SU-DHL-6 (cell line): ENCODE measurements around the gene INTS6.

ENCODE experiments used
- H2AFZ ChIP-seq: fragments of 200-600 bp; sonication (generic); 2 replicates; pipeline ENCODE4 v1.6.1; 2014; ENCODE audit warnings: low read depth, mild to moderate bottlenecking, moderate library complexity, mixed read lengths, antibody characterized with exemption, low read length; ENCODE audit not compliant: severe bottlenecking
- H3F3A ChIP-seq: fragments of 200-600 bp; shearing (Covaris generic); 2 replicates; pipeline ENCODE4 v1.6.0; 2016; ENCODE audit warnings: antibody characterized with exemption, mild to moderate bottlenecking; ENCODE audit not compliant: insufficient read depth
- H3K27ac ChIP-seq: fragments of 200-600 bp; sonication (generic); 2 replicates; pipeline ENCODE4 v1.5.1; 2016; ENCODE audit warnings: low read depth, mild to moderate bottlenecking, low read length, moderate library complexity, mixed read lengths
- H3K27me3 ChIP-seq: fragments of 200-600 bp; sonication (generic), shearing (Covaris generic); 2 replicates; pipeline ENCODE4 v1.6.0; 2014; ENCODE audit warnings: mild to moderate bottlenecking, low read length
- H3K36me3 ChIP-seq: fragments of 200-600 bp; sonication (generic); 2 replicates; pipeline ENCODE4 v1.6.1; 2014; ENCODE audit warnings: mild to moderate bottlenecking, low read length, mixed read lengths
- H3K4me2 ChIP-seq: fragments of 300-600, 200-600 bp; shearing (Covaris generic), sonication (generic); 2 replicates; pipeline ENCODE4 v1.6.0; 2014; ENCODE audit warnings: low read length, low read depth, mild to moderate bottlenecking; ENCODE audit not compliant: poor library complexity, severe bottlenecking
- H3K4me3 ChIP-seq: fragments of 200-600 bp; sonication (generic); 2 replicates; pipeline ENCODE4 v1.5.1; 2014; ENCODE audit warnings: antibody characterized with exemption, low read length, mild to moderate bottlenecking, mixed read lengths; ENCODE audit not compliant: insufficient read depth, poor library complexity, severe bottlenecking
- H3K79me2 ChIP-seq: fragments of 200-600 bp; sonication (generic); 2 replicates; pipeline ENCODE4 v1.6.1; 2014; ENCODE audit warnings: mild to moderate bottlenecking, low read length, moderate library complexity; ENCODE audit not compliant: insufficient read depth
- H3K9ac ChIP-seq: fragments of 200-600 bp; sonication (generic); 2 replicates; pipeline ENCODE4 v1.7.0; 2014; ENCODE audit warnings: mild to moderate bottlenecking, low read length
- H3K9me2 ChIP-seq: fragments of 200-600 bp; sonication (generic); replicated peaks from 2 replicates; pipeline ENCODE4 v1.6.1; 2014; ENCODE audit warnings: low read length; ENCODE audit not compliant: insufficient read depth
- H3K9me3 ChIP-seq: fragments of 200-600 bp; sonication (generic); 2 replicates; pipeline ENCODE4 v1.6.1; 2014; ENCODE audit warnings: low read length, mixed read lengths; ENCODE audit not compliant: insufficient read depth
- H4K20me1 ChIP-seq: fragments of 200-600 bp; sonication (generic); 2 replicates; pipeline ENCODE4 v1.6.1; 2014; ENCODE audit warnings: low read depth, mild to moderate bottlenecking, antibody characterized with exemption, low read length, moderate library complexity, mixed read lengths
- EZH2phosphoT487 ChIP-seq: fragments of 200-600 bp; sonication (generic), shearing (Covaris generic); conservative IDR thresholded peaks from 2 replicates; pipeline ENCODE4 v1.6.1; 2018; ENCODE audit warnings: mild to moderate bottlenecking, antibody characterized with exemption, low read length, moderate library complexity, mixed read lengths
- TF ChIP-seq, protein P1 (sequence below): fragments of 200-600 bp; sonication (generic); IDR thresholded peaks from one replicate; pipeline ENCODE4 v1.5.1; 2017; ENCODE audit warnings: antibody characterized with exemption, mild to moderate bottlenecking, low read length, moderate library complexity; ENCODE audit not compliant: insufficient read depth, poor library complexity, severe bottlenecking

Gene INTS6

GRCh38 chr13:51342706-51343105, 110.1 kb downstream of the INTS6 start:
- TF ChIP-seq, protein P1, sequence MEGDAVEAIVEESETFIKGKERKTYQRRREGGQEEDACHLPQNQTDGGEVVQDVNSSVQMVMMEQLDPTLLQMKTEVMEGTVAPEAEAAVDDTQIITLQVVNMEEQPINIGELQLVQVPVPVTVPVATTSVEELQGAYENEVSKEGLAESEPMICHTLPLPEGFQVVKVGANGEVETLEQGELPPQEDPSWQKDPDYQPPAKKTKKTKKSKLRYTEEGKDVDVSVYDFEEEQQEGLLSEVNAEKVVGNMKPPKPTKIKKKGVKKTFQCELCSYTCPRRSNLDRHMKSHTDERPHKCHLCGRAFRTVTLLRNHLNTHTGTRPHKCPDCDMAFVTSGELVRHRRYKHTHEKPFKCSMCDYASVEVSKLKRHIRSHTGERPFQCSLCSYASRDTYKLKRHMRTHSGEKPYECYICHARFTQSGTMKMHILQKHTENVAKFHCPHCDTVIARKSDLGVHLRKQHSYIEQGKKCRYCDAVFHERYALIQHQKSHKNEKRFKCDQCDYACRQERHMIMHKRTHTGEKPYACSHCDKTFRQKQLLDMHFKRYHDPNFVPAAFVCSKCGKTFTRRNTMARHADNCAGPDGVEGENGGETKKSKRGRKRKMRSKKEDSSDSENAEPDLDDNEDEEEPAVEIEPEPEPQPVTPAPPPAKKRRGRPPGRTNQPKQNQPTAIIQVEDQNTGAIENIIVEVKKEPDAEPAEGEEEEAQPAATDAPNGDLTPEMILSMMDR, result no peak
- TF ChIP-seq EZH2phosphoT487, result no peak
- H2AFZ ChIP-seq, result no peak overlapping the region
- H3K9me2 ChIP-seq, result no peaks in the 10 kb centered on the region
- no peak overlapping the region for H3K27ac ChIP-seq
- H3F3A ChIP-seq, result no peaks in the 10 kb centered on the region
- H3K4me2 ChIP-seq, result no peak overlapping the region
- no peak overlapping the region for H3K9ac ChIP-seq
- H3K79me2 ChIP-seq, result no peaks in the 10 kb centered on the region
- no peaks in the 10 kb centered on the region for H3K9me3 ChIP-seq
- H3K36me3 ChIP-seq, result no peaks in the 10 kb centered on the region
- H3K4me3 ChIP-seq, result no peak overlapping the region
- H3K27me3 ChIP-seq, result no peaks in the 10 kb centered on the region
- no peaks in the 10 kb centered on the region for H4K20me1 ChIP-seq

DNA sequence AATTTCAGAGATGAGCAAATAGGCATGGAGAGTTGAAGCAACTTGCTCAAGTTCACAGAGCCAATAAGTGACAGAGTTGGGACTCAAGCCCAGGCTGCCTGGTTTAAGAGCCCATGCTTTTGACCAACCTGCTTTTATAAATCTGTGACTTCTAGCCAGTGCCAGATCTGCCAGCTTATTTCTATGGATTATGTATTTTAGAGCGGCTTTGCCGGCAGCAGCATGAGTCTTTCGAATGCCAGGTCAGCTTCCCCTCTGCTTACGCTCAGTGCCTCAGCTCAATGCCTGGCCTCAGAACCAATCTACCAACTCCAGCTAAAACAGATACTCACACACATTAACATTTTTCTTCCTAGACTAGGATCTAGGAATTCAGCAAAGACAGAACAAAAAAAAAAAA, 111.0 kb downstream of the INTS6 start:
- Histone ChIP-seq H3F3A (no peaks in the 10 kb centered on the region), H3K4me3 (no peak overlapping the region), H2AFZ (no peak overlapping the region), H3K9me3 (no peaks in the 10 kb centered on the region), H3K79me2 (no peaks in the 10 kb centered on the region), H4K20me1 (no peaks in the 10 kb centered on the region), H3K9me2 (no peaks in the 10 kb centered on the region), H3K27me3 (no peaks in the 10 kb centered on the region), H3K9ac (no peak overlapping the region), H3K4me2 (no peak overlapping the region), H3K36me3 (no peaks in the 10 kb centered on the region), H3K27ac (no peak overlapping the region)
- no peak for TF ChIP-seq EZH2phosphoT487
- TF ChIP-seq, protein P1, result no peak

- Histone ChIP-seq H2AFZ (no peak overlapping the region), H3K4me3 (no peak overlapping the region), H3K9me3 (no peaks in the 10 kb centered on the region), H3K27ac (no peak overlapping the region), H3K4me2 (no peak overlapping the region), H4K20me1 (no peaks in the 10 kb centered on the region), H3K36me3 (no peaks in the 10 kb centered on the region), H3K9ac (no peak overlapping the region), H3K9me2 (no peaks in the 10 kb centered on the region), H3K79me2 (no peaks in the 10 kb centered on the region), H3K27me3 (no peaks in the 10 kb centered on the region), H3F3A (no peaks in the 10 kb centered on the region)
- TF ChIP-seq EZH2phosphoT487, result no peak
- TF ChIP-seq, protein P1, result no peak
Measured at GRCh38 chr13:51341232-51341631, 111.6 kb downstream of the INTS6 start.
